ENCODE measurements around the gene PPP1R12B.

GRCh38 chr1:202416641-202417040 lies 68.1 kb downstream of the PPP1R12B start:
- TF ChIP-seq REST (IDR thresholded peaks at IDR 0.05) (no peak), CTCF (IDR thresholded peaks at IDR 0.05; ENCODE audit: low read depth, low read length, missing input control) (no peak), TAF1 (conservative IDR thresholded peaks at IDR 0.05) (no peak), SP1 (IDR thresholded peaks at IDR 0.05) (no peak), FOXA2 (IDR thresholded peaks at IDR 0.05) (no peak), YY1 (IDR thresholded peaks at IDR 0.05) (no peak), FOXA1 (IDR thresholded peaks at IDR 0.05) (no peak), HNF4G (IDR thresholded peaks at IDR 0.05) (no peak), EGR1 (IDR thresholded peaks at IDR 0.05; ENCODE audit: low read depth in 2 of 2) (no peak), ATF3 (IDR thresholded peaks at IDR 0.05) (no peak), JUND (IDR thresholded peaks at IDR 0.05) (no peak), MAX (IDR thresholded peaks at IDR 0.05) (no peak), ZBTB33 (IDR thresholded peaks at IDR 0.05) (no peak)

Measured in liver (tissue), 3 donors.